ENCODE results near the gene PLA2G2E. TPM values are rescaled to one million over a fixed set of nuclear protein-coding genes. Genes with fewer than 3 reads are reported as not detected.
A peak's percentile ranks its signal among the peaks of the same experiment; 100 is the strongest.
"Not testable (repeated sequence)": the region's sequence is repeated elsewhere in the genome, so short reads cannot be mapped to it uniquely, and the experiment has no call there.

Gene PLA2G2E
- total RNA-seq, 2 experiments from 2014 or later, result not detected

DNA sequence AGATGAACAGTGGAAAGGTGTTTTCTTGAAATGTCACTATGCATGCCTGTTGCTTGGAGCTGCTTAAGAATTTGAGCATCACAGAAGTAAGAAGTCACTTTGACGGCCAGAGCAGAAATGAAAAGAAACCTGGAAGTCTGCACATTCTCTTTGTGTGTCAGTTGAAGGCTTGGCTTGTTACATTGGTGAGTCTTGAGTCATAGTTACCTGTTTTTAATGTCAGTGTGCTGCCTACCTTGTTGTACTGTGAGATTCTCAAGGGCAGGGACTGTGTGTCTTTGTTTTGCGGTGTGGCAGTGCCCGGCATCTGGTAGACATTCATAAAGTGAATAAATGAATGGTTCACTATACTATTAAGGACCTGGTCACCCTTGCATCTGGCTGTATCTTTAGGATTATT, 31.3 kb downstream of the PLA2G2E start:
- no peak for DNase-seq
- no peak for ATAC-seq
- Mint-ChIP-seq H3K4me3 (no peak overlapping the region), H3K27me3 (no peaks in the 10 kb centered on the region), H3K36me3 (peaks cover 19% of the 10 kb centered on the region), H3K9me3 (ENCODE audit: low read depth) (no peaks in the 10 kb centered on the region), H3K4me1 (peaks cover 1% of the 10 kb centered on the region), H3K27ac (no peak overlapping the region)
- CTCF ChIA-PET, result no interaction called here

- Mint-ChIP-seq H3K9me3 (ENCODE audit: low read depth) (no peaks in the 10 kb centered on the region), H3K27me3 (no peaks in the 10 kb centered on the region), H3K36me3 (peaks cover 12% of the 10 kb centered on the region), H3K4me3 (no peak overlapping the region), H3K27ac (no peak overlapping the region), H3K4me1 (peaks cover 6% of the 10 kb centered on the region)
- no peak for ATAC-seq
- CTCF ChIA-PET, result interaction anchor here (1.0 kb wide), 1 partner anchor 8 kb away, joined by 3 read pairs; the partner anchor contains the start of gene OTUD3
- no peak for DNase-seq
Measured at GRCh38 chr1:19889656-19890055, 33.8 kb downstream of the PLA2G2E start.

GRCh38 chr1:19888112-19888511, 35.3 kb downstream of the PLA2G2E start:
- DNase-seq (no peak), ATAC-seq (no peak)
- Mint-ChIP-seq H3K27me3 (no peaks in the 10 kb centered on the region), H3K4me1 (peaks cover 21% of the 10 kb centered on the region), H3K9me3 (ENCODE audit: low read depth) (no peaks in the 10 kb centered on the region), H3K27ac (no peak overlapping the region), H3K36me3 (peaks cover 13% of the 10 kb centered on the region), H3K4me3 (no peak overlapping the region)
- CTCF ChIA-PET, result no interaction called here

- CTCF ChIA-PET, result interaction anchor here (1.0 kb wide), 1 partner anchor 13 kb away, joined by 3 read pairs; no protein-coding TSS in a partner anchor
- H3K36me3 Mint-ChIP-seq, result peaks cover 3% of the 10 kb centered on the region
- H3K27me3 Mint-ChIP-seq, result no peaks in the 10 kb centered on the region
- H3K9me3 Mint-ChIP-seq (ENCODE audit: low read depth), result no peaks in the 10 kb centered on the region
- DNase-seq (no peak), ATAC-seq (no peak)
- H3K4me1 Mint-ChIP-seq, result peaks cover 29% of the 10 kb centered on the region
- no peak overlapping the region for H3K27ac Mint-ChIP-seq
- no peak overlapping the region for H3K4me3 Mint-ChIP-seq
Measured at GRCh38 chr1:19885821-19886220, 37.6 kb downstream of the PLA2G2E start.

GRCh38 chr1:19884312-19884711, 39.1 kb downstream of the PLA2G2E start:
- Mint-ChIP-seq H3K36me3 (peaks cover 3% of the 10 kb centered on the region), H3K9me3 (ENCODE audit: low read depth) (no peaks in the 10 kb centered on the region), H3K27me3 (peaks cover under 1% of the 10 kb centered on the region), H3K4me1 (peaks cover 29% of the 10 kb centered on the region), H3K27ac (no peak overlapping the region), H3K4me3 (no peak overlapping the region)
- CTCF ChIA-PET, result no interaction called here
- ATAC-seq (no peak), DNase-seq (no peak)

DNA sequence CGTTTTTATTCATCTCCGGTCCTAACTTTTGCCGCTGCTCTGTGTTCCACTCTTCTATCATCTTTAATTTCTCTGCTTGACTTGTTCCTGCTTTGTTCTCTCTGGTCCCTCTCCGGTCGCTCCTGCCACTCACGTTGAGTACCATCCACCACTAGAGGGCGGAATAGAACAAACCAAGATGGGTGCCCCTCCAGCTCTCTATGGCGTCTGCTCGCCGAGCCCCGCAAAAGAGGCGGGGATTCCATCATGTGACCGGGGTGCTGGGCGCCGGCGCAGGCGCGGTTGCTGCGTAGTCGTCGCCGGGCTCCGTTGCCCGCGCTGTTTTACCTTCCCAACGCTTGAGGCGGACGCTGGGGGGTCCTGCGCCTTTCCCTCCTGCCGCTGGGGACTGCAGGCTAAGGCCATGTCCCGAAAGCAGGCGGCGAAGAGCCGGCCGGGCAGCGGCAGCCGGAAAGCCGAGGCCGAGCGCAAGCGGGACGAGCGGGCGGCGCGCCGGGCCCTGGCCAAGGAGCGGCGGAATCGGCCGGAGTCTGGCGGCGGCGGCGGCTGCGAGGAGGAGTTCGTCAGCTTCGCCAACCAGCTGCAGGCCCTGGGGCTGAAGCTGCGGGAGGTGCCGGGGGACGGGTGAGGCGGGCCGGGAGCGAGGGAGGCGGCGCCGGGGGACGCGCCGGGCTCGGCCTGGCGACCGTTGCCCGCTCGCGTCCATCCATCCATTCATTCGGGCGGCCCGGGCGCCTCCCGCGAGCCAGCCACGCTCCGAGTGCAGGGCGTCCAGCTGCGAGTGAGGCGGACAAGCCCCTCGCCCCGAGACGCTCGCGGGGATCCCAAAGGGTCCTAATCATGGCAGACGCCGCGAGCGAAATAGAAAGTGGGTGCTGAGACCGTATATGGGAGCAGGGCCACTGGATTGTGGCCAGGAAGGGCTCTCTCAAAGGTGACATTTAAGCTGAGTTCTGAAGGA, 41.0 kb downstream of the PLA2G2E start, which contains the start of gene OTUD3:
Gene OTUD3 (plus strand): TSS at position 285 of the 961 bp plus-strand sequence. CDS start 119 bp downstream, at position 404.
- Mint-ChIP-seq H3K27ac (peak within 1 kb of the TSS; percentile 22), H3K27me3 (peaks cover 10% of the 10 kb centered on the region), H3K4me1 (peaks cover 28% of the 10 kb centered on the region), H3K36me3 (peaks cover 3% of the 10 kb centered on the region), H3K4me3 (peak within 1 kb of the TSS; percentile 79), H3K9me3 (ENCODE audit: low read depth) (no peaks in the 10 kb centered on the region)
- peak; percentile 96 for ATAC-seq
- DNase-seq, result peak; percentile 97
- CTCF ChIA-PET, result interaction anchor here (0.8 to 2.6 kb wide), 19 partner anchors 8 to 328 kb away, joined by 3 to 12 read pairs (median 5); no protein-coding TSS in a partner anchor

DNA sequence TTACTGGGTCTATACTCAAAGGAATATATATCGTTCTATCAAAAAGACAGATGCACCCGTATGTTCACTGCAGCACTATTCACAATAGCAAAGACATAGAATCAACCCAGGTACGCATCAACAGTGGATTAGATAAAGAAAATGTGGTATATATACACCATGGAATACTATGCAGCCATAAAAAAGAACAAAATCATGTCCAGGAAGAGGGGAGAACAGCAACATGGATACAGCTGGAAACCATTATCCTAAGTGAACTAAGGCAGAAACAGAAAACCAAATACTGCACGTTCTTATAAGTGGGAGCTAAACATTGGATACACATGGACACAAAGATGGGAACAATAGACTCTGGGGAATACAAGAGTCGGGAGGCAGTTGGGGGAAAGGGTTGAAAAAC, 42.6 kb downstream of the PLA2G2E start:
- ATAC-seq; H3K36me3 Mint-ChIP-seq; H3K4me3 Mint-ChIP-seq; H3K27ac Mint-ChIP-seq; DNase-seq; H3K9me3 Mint-ChIP-seq (ENCODE audit: low read depth): not testable (repeated sequence)
- Mint-ChIP-seq H3K4me1 (peaks cover 28% of the 10 kb centered on the region), H3K27me3 (peaks cover 18% of the 10 kb centered on the region)
- CTCF ChIA-PET, result interaction anchor here (1.1 to 2.0 kb wide), 3 partner anchors 19 to 165 kb away, joined by 3 to 6 read pairs (median 6); no protein-coding TSS in a partner anchor

DNA sequence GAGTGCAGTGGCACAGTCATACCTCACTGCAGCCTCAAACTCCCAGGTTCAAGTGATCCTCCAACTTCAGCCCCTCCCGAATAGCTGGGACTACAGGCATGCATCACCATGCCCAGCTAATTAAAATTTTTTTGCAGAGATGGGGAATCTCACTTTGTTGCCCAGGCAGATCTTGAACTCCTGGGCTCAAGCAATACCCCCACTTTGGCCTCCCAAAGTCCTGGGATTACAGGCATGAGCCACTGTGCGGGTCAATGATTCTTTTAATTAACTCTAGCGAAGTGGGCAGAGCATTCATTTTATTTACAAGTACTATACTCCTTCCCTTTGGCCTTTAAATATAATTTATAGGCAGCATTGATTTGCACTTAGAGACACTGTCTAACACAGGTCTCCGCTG, 43.8 kb downstream of the PLA2G2E start:
- Mint-ChIP-seq H3K9me3 (ENCODE audit: low read depth) (no peaks in the 10 kb centered on the region), H3K27me3 (peaks cover 25% of the 10 kb centered on the region), H3K27ac (no peak overlapping the region), H3K36me3 (peaks cover 2% of the 10 kb centered on the region), H3K4me1 (peaks cover 23% of the 10 kb centered on the region), H3K4me3 (no peak overlapping the region)
- ATAC-seq, result no peak
- CTCF ChIA-PET, result no interaction called here
- no peak for DNase-seq

- peaks cover 2% of the 10 kb centered on the region for H3K36me3 Mint-ChIP-seq
- H3K27ac Mint-ChIP-seq, result no peak overlapping the region
- peaks cover 19% of the 10 kb centered on the region for H3K4me1 Mint-ChIP-seq
- DNase-seq (no peak), ATAC-seq (no peak)
- CTCF ChIA-PET, result no interaction called here
- H3K9me3 Mint-ChIP-seq (ENCODE audit: low read depth), result no peaks in the 10 kb centered on the region
- H3K4me3 Mint-ChIP-seq, result no peak overlapping the region
- peaks cover 25% of the 10 kb centered on the region for H3K27me3 Mint-ChIP-seq
Measured at GRCh38 chr1:19879227-19879626, 44.2 kb downstream of the PLA2G2E start.

GRCh38 chr1:19878637-19878985, 44.8 kb downstream of the PLA2G2E start:
- DNase-seq (no peak), ATAC-seq (no peak)
- H3K27me3 Mint-ChIP-seq, result peaks cover 25% of the 10 kb centered on the region
- H3K9me3 Mint-ChIP-seq (ENCODE audit: low read depth), result no peaks in the 10 kb centered on the region
- no peak overlapping the region for H3K27ac Mint-ChIP-seq
- H3K4me1 Mint-ChIP-seq, result peaks cover 13% of the 10 kb centered on the region
- H3K36me3 Mint-ChIP-seq, result no peaks in the 10 kb centered on the region
- no peak overlapping the region for H3K4me3 Mint-ChIP-seq
- CTCF ChIA-PET, result no interaction called here

DNA sequence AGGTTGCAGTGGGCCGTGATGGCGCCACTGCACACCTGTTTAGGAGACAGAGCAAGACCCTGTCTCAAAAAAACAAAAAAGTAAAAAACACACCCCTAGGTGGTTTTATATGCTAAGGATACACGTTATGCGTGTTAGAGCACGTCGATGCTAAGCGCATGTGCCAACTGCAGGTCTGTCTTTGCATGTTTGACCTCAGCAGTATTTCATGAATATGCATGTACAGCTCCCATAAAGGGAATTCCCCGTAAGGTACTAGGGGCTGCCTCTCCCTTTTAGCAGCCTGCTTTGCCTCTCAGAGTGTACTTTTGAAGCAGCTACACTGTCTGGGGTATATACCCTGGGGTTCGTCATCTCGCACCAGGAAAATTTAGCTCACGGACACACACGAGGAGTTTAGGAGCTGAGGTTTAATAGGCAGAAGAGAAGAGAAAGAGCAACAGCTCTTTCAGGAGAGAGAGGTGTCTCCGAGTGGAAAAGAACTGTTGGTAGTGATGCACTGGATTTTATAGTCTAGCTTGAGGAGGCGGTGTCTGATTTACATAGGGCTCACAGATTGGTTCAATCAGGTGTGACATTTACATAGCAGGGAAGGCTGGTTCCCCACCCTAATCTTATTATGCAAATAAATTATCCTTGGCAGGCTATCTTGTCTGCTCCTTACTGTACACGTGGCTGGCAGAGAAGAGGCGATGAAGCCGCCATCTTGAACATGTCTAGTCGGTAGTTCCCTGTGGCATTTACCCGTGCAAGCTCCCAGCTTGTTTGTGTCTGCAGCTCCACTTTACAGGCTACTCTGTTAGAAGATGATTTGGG, 45.4 kb downstream of the PLA2G2E start:
- H3K27ac Mint-ChIP-seq, result no peak overlapping the region
- ATAC-seq (no peak), DNase-seq (no peak)
- no peaks in the 10 kb centered on the region for H3K36me3 Mint-ChIP-seq
- no peak overlapping the region for H3K4me3 Mint-ChIP-seq
- no peaks in the 10 kb centered on the region for H3K9me3 Mint-ChIP-seq (ENCODE audit: low read depth)
- peaks cover 27% of the 10 kb centered on the region for H3K27me3 Mint-ChIP-seq
- peaks cover 7% of the 10 kb centered on the region for H3K4me1 Mint-ChIP-seq
- CTCF ChIA-PET, result no interaction called here

- Mint-ChIP-seq H3K36me3 (no peaks in the 10 kb centered on the region), H3K4me1 (peaks cover 5% of the 10 kb centered on the region), H3K27me3 (peaks cover 31% of the 10 kb centered on the region), H3K9me3 (ENCODE audit: low read depth) (no peaks in the 10 kb centered on the region), H3K4me3 (no peak overlapping the region), H3K27ac (no peak overlapping the region)
- DNase-seq (no peak), ATAC-seq (no peak)
- CTCF ChIA-PET, result no interaction called here
Measured at GRCh38 chr1:19877181-19877750, 46.2 kb downstream of the PLA2G2E start.

GRCh38 chr1:19872190-19872589, 51.2 kb downstream of the PLA2G2E start:
- ATAC-seq (no peak), DNase-seq (no peak)
- Mint-ChIP-seq H3K36me3 (no peaks in the 10 kb centered on the region), H3K4me3 (no peak overlapping the region), H3K4me1 (no peaks in the 10 kb centered on the region), H3K27ac (no peak overlapping the region), H3K9me3 (ENCODE audit: low read depth) (no peaks in the 10 kb centered on the region), H3K27me3 (peaks cover 49% of the 10 kb centered on the region)
- CTCF ChIA-PET, result interaction anchor here (1.0 to 1.5 kb wide), 2 partner anchors 10 to 13 kb away, joined by 3 to 5 read pairs; partner anchors contain the start of gene OTUD3

All from activated CD8-positive, alpha-beta memory T cell treated with anti-CD3 and anti-CD28 coated beads, Interleukin-2, amount 10 ng/mL, durations not matched to agents 7 days and 5 days (primary cell).